HG02623 (cell line): ENCODE data around the gene HJURP.

ENCODE experiments used
- ATAC-seq: cut with Tn5 transposase; IDR thresholded peaks from one replicate; pipeline ENCODE4 v1.9.1; 2021; ENCODE audit warnings: moderate library complexity; ENCODE audit not compliant: unreplicated experiment

The HJURP gene

DNA sequence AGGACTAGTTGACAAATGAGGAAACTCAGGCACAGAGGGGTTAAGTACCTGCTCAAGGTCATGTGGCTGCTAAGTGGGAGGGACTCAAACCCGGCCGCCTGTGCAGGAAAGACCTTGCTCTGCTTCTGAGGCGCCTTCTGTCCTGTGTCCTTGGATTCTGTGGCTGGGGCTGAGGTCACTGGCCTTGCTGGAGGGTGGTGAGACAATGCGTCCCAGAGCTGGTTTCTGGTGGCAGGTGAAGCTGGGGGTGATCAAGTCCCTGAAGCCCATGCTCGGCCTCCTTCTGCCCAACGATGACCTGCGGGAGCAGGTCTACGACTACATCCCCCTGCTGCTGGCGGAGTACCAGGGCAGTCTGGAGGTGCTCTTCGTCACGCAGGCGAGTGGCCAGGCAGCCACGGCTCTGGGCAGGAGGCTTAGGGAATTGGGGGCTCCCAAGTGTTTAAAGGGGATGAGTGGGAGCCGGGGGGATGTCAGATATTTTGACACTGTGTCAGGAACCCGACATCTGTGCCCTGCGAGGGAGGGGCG is 60.1 kb downstream of the HJURP start:
- no peak for ATAC-seq

DNA sequence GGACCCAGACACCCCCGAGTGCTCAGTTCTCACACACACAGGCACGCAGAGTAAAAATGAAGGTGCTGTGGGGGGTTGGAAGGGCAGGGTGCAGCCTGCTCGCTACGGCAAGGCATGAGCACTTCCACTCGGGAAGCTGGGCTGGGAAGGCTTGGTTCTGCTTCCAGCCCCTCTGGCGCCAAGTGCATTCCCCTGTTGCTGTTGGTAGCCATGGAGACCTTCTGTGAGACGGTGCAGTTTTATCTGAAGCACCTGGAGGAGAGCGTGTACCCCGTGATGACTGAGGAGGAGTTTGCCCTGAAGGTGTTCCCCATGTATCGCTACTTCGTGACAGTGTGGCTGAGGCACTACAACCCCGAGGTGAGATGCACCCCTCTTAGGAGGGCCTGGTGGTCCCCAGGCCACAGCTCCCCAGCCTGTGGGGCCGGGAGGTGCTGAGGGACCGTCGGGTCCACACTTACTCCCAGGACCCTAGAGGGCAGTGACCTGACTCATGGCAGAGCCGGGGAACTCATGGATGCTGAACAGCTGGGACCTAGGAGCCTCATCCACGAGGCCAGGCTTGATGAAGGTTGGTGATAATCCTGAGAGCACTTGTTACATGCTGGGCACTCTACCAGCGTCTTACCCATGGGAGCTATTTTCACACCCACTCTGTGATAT is 60.7 kb downstream of the HJURP start:
- no peak for ATAC-seq

DNA sequence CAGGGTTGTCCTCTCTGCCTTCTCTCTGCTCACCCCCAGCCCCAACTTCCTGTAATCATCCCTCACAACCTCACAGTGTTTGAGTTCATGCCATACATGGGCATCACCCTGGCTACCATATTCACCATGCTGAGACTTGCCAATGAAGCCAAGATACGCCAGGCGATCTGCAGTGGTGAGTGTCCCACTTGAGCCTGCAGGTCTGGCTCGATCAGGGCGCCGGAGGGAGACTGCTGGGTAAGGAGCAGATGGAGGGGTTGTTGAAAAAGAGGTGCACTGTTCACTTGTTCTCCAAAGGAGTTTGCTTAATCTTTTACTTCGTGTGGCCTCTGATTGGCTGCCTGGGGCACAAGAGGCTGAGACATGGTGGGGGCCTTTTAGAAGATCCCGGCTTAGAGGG is 61.6 kb downstream of the HJURP start:
- no peak for ATAC-seq

DNA sequence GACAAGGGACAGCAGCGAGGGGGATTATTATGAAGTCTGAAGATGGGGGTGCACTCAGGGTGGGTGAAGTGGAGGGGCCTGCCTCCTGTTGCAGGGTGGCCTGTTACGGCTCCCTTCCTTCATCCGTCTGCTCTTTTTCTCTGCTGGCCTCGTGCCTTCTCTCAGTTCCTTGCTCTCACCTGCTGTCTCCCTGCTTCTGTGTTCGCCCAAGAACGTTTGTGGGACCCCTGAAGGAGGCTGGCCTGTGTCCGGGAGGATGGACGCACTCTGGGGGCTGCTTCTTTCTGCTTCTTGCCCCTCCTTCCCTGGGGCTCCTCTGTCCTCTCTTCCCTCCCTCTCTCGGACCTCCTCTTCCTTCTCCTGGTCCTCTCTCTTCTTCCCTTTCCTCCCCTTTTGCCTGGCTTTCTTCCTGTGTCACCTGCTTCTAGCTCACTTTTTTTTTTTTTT is 62.4 kb downstream of the HJURP start:
- no peak for ATAC-seq

DNA sequence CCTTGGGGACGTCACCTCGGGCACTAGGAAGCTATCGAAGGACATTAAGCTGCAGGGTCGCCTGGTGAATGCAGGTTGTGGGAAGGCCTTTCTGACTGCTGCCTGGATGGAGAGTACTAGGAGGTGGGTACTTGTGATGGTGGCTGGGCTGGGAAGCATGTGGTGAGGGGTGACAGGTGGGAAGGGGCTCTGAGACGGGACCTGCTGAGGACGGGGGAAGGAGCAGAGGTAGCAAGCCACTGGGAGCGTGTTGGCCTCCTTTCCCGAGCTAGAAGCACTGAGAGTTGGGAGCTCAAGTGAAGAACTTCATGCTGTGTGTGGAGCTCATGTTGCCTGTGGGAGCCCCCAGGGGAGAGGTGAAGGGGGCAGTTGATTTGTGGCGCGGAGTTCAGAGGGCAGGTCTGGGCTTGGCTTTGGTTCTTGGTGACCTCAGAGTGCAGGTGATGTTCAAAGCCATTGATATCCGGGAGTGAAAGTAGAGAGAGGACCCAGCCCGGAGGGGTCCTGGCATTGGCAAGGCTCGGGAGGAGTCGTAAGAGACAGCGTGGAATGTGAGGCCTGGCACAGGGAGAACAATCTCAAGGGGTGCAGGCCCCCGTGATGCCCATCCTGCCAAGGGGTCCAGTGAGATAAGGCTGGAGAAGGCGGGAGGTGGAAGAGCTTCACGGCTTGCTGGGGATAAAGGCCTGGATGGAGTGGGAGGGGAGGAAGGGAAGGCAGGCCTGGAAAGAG is 63.0 kb downstream of the HJURP start:
- no peak for ATAC-seq

DNA sequence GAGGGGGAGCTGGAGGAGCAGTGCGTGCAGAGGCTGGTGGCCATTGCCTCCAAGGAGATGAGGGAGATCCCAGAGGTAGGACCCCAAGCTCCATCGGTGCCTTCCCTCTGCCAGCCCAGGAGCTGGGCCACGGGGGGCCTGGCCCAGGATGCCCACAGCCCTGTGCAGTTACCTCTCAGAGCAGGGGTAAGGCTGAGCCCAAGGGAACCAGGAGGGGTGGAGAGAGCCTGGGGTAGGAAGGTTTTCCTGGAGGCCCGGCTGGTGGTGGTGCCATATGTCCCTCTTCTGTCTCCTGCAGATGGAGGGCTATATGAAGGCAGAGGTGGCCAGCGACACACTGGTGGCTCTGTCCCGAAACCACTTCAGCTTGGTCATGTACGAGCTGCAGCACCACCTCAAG is 64.8 kb downstream of the HJURP start:
- ATAC-seq = no peak
